ENCODE results near the gene TRIM44. TPM values are rescaled to one million over a fixed set of nuclear protein-coding genes. Genes with fewer than 3 reads are reported as not detected.

The TRIM44 gene
- total and polyA plus RNA-seq, 12 donors, result 5.5 to 89.8 (median 34.1) TPM

- 51 to 73% (median 67%) methylated on average over 3 of the region's 3 CpGs for WGBS, 4 donors
- no peak for TF ChIP-seq CTCF (IDR thresholded peaks at IDR 0.05)
- TF ChIP-seq POLR2A (IDR thresholded peaks at IDR 0.05), result no peak
- intact Hi-C loops (cut with DNase I), result no loop called here
- Histone ChIP-seq H3K27me3 (no peaks in the 10 kb centered on the region), H3K9me3 (replicated peaks in 1 of 3) (no peaks in the 10 kb centered on the region), H3K4me3 (no peak overlapping the region), H3K4me1 (replicated peaks in 1 of 2) (peaks cover 17 to 25% of the 10 kb centered on the region in 2 donors), H3K27ac (peak overlapping the region in 1 of 5 donors; percentile 45), H3K36me3 (replicated peaks in 1 of 2) (no peaks in the 10 kb centered on the region)
- no peak for DNase-seq
Observed at GRCh38 chr11:35622070-35622469, 40.5 kb upstream of the TRIM44 start.

- H3K9me3 ChIP-seq (replicated peaks in 1 of 3), result no peaks in the 10 kb centered on the region
- no peak overlapping the region for H3K27ac ChIP-seq
- no peak for DNase-seq
- intact Hi-C loops (cut with DNase I), result no loop called here
- H3K27me3 ChIP-seq, result no peaks in the 10 kb centered on the region
- no peaks in the 10 kb centered on the region for H3K36me3 ChIP-seq (replicated peaks in 1 of 2)
- TF ChIP-seq POLR2A (IDR thresholded peaks at IDR 0.05) (no peak), CTCF (IDR thresholded peaks at IDR 0.05) (no peak)
- no peak overlapping the region for H3K4me3 ChIP-seq
- WGBS, 4 donors, result 82 to 90% (median 86%) methylated on average over 8 of the region's 8 CpGs
- H3K4me1 ChIP-seq (replicated peaks in 1 of 2), result peaks cover 17 to 25% of the 10 kb centered on the region in 2 donors
Observed at GRCh38 chr11:35623621-35624168, 38.9 kb upstream of the TRIM44 start.

- H3K36me3 ChIP-seq (replicated peaks in 1 of 2), result no peaks in the 10 kb centered on the region
- H3K4me3 ChIP-seq, result no peak overlapping the region
- H3K27me3 ChIP-seq, result no peaks in the 10 kb centered on the region
- H3K27ac ChIP-seq, result no peak overlapping the region
- no peak for DNase-seq
- intact Hi-C loops (cut with DNase I), result no loop called here
- no peak for TF ChIP-seq POLR2A (IDR thresholded peaks at IDR 0.05)
- TF ChIP-seq CTCF (IDR thresholded peaks at IDR 0.05), result no peak
- no peaks in the 10 kb centered on the region for H3K9me3 ChIP-seq (replicated peaks in 1 of 3)
- peaks cover 12 to 19% of the 10 kb centered on the region in 2 donors for H3K4me1 ChIP-seq (replicated peaks in 1 of 2)
- WGBS, 4 donors, result 85 to 89% (median 86%) methylated on average over 2 of the region's 2 CpGs
Observed at GRCh38 chr11:35624316-35624715, 38.3 kb upstream of the TRIM44 start.

- TF ChIP-seq CTCF (IDR thresholded peaks at IDR 0.05) (no peak), POLR2A (IDR thresholded peaks at IDR 0.05) (no peak)
- Histone ChIP-seq H3K36me3 (replicated peaks in 1 of 2) (no peaks in the 10 kb centered on the region), H3K4me1 (replicated peaks in 1 of 2) (peaks cover 7 to 15% of the 10 kb centered on the region in 2 donors), H3K27ac (no peak overlapping the region), H3K9me3 (replicated peaks in 1 of 3) (no peaks in the 10 kb centered on the region), H3K4me3 (no peak overlapping the region), H3K27me3 (no peaks in the 10 kb centered on the region)
- intact Hi-C loops (cut with DNase I), result no loop called here
- DNase-seq, result no peak
Observed at GRCh38 chr11:35624781-35625180, 37.8 kb upstream of the TRIM44 start.
